COR-L47 (cell line): ENCODE data around the gene MCM9.
"Not testable (repeated sequence)": the region's sequence is repeated elsewhere in the genome, so short reads cannot be mapped to it uniquely, and the experiment has no call there.

Source experiments
- DNase-seq: peaks from one replicate; lab custom pipeline; 2025; lab: John Stamatoyannopoulos, UW

Gene MCM9

DNA sequence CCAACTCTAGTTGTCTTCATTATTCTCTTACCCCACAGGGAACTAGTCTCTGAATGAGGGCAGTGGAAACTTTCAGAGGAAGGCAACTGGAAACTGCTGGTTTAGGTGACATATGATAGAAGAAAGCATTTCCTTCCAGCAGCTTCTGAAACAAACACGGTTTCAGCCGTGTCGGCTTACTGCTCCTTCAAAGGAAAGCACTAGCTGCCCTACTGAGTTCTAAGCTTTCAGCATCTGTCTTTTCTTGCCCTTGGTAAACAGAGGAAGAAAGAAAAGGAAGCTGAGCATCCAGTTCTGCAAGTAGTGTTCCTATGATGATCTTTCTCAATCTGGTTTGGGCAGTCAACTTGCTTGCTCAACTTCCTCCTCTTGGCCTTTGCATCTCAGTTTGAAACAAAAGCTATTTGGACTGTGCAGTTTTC, 166.0 kb downstream of the MCM9 start:
- no peak for DNase-seq

DNA sequence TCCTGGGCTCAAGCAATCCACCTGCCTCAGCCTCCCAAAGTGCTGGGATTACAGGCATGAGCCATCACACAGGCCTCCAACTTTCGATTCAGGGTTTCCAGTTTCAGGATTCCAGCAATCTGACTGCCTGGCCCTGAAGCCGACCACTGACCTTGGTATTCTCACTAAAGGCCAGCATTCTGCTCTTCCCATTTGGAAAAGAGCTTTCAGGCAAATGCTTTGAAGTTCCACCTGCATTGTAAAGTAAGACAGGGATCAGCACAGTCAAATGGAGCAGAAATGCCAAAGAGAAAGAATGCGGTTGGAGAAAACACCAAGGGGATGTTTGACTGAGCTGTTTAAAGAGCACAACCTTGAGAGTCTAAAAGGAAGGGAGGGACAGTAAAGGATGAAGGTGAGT, 166.5 kb downstream of the MCM9 start:
- no peak for DNase-seq

DNA sequence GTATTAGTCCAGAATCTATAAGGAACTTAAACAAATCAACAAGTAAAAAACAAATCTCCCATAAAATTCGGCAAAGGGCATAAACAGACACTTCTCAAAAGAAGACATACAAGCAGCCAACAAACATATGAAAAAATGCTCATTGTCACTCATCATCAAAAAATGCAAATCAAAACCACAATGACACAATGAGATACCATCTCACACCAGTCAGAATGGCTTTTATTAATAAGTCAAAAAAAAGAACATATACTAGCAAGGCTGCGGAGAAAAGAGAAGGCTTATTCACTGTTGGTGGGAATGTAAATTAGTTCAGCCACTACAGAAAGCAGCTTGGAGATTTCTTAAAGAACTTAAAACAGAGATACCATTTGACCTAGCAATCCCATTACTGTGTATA, 169.6 kb downstream of the MCM9 start:
- DNase-seq: not testable (repeated sequence)

DNA sequence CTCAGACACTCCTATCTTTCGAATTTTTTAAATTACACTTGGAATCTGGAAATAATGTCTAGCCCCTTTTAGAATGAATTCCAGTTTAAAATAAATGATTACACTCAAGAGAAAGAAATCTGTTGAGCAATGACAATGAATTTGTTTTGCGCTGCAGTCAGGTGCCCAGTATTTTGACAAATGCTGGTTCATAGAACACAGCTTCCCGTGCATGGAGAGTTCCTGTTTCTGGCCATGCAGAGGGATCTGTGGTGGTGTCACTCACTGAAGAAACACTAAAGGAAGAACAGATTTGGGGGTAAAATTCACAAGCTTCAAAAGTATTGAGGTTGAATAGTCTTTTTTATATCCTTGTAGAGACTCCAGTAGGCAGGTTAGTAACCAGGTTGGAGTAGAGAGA, 170.2 kb downstream of the MCM9 start:
- DNase-seq: no peak
